Psoas muscle (tissue), 8 donors: ENCODE results near the gene NDUFA5. TPM values are rescaled to one million over a fixed set of nuclear protein-coding genes. Genes with fewer than 3 reads are reported as not detected.
A peak's percentile ranks its signal among the peaks of the same experiment; 100 is the strongest.

ENCODE experiments used
- ATAC-seq, 4 donors: fragments of 200-7000 bp; cut with Tn5 transposase; one replicate each; pipeline ENCODE4 v1.9.1; 2020; ENCODE audit warnings: moderate library complexity in 3 of 4, mild to moderate bottlenecking in 2 of 4
- DNase-seq, 2 donors: peaks; one replicate each; pipeline ENCODE4 v3.0.0-alpha.2; 2020
- H3K27ac ChIP-seq: fragments of 200-600 bp; one replicate; pipeline ENCODE4 v1.8.0; 2022
- H3K27me3 ChIP-seq, 3 donors: fragments of 200-600 bp in 1 of 3; one replicate each; pipeline versions ENCODE4 v1.6.1 to v1.8.0; 2013 to 2022; ENCODE audit warnings: low read length in 2 of 3, mild to moderate bottlenecking in 2 of 3, moderate library complexity in 1 of 3; ENCODE audit not compliant: insufficient read depth in 3 of 3
- H3K36me3 ChIP-seq, 2 donors: fragments of 200-600 bp in 1 of 2; one replicate each; pipeline versions ENCODE4 v1.6.1 to v1.8.0; 2013 to 2022; ENCODE audit warnings: low read depth in 1 of 2, mild to moderate bottlenecking in 1 of 2, moderate library complexity in 1 of 2; ENCODE audit not compliant: insufficient read depth in 1 of 2
- H3K4me1 ChIP-seq: fragments of 200-600 bp; one replicate; pipeline ENCODE4 v1.8.0; 2022
- H3K4me3 ChIP-seq: fragments of 200-600 bp; one replicate; pipeline ENCODE4 v1.8.0; 2022; ENCODE audit warnings: mild to moderate bottlenecking
- H3K9me3 ChIP-seq: fragments of 200-600 bp; one replicate; pipeline ENCODE4 v1.8.0; 2022
- WGBS, 3 donors: extraction: QIAGEN DNeasy Blood & Tissue Kit; methylation state at CpG; one replicate each; pipeline versions ENCODE4 v1.1.6 to v1.1.7; 2013; 5-methylcytosine and 5-hydroxymethylcytosine counted together
- intact Hi-C, 2 donors: fragments of 100-400 bp; cut with DNase I; formaldehyde crosslinking; loops; one replicate each; pipeline versions ENCODE4 v1.11.0 to v1.14.2; 2022
- polyA plus RNA-seq, 3 donors: library from polyadenylated mRNA; stranded (reverse); fragments of 200-250 nt; gene quantifications; one replicate each; pipeline ENCODE4 v1.2.3, GENCODE V29; 2013
- total RNA-seq, 4 donors: library from RNA; stranded (reverse); fragmentation: NEBNext Ultra II Directional in 2 of 4; extraction: Animal tissue kit (Norgen Biotek cat#: 25700) in 2 of 4; gene quantifications; one replicate each; pipeline versions ENCODE4 v1.2.1 to v1.2.4, GENCODE V29; 2021 to 2023
- TF ChIP-seq, protein P1 (sequence below): fragments of 200-600 bp; IDR thresholded peaks from one replicate; pipeline ENCODE4 v1.8.0; 2022; ENCODE audit warnings: antibody characterized with exemption
- donor health status: healthy with polysubstance abuse.
- donor health status: DM: no; HTN: no; CAD: no; lungs with moderate emphysema.
- donor health status: Bipolar disorder and iron deficiency.
- donor health status: healthy.
- donor health status: DM: yes; HTN: yes; CAD: no.
- donor health status: DM: no; HTN: no; CAD: no.
- donor health status: DM: no; HTN: no; CAD: no.
- donor health status: DM: yes; HTN: yes; CAD: no.

The NDUFA5 gene
- total and polyA plus RNA-seq, 7 donors: 99.2 to 234 (median 183) TPM

DNA sequence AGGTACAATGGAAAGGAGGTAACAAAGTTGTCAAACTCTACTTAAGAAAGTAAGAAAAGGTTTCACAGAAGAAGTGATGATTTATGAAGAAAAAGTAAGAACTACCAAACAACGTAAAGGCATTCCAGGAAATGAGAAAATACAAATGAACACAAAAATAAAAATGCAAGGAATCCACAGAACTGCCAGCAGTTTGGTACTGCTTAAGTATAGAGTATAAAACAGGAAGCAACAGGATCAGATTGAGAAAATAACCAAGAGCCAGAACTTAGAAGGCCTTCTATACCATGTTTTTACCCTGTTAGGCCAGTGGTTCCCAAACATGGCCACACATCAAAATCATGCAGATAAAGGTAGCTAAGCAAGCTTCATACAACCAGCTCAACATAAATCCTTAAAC is 9.2 kb downstream of the NDUFA5 start:
- Histone ChIP-seq H3K27ac (no peak overlapping the region), H3K9me3 (no peaks in the 10 kb centered on the region), H3K27me3 (no peaks in the 10 kb centered on the region), H3K4me1 (peaks cover 22% of the 10 kb centered on the region), H3K36me3 (peaks cover 2 to 49% of the 10 kb centered on the region in 2 donors), H3K4me3 (no peak overlapping the region)
- DNase-seq (no peak), ATAC-seq (no peak)
- 79 to 86% (median 83%) methylated on average over 1 of the region's 1 CpG for WGBS, 3 donors
- TF ChIP-seq, protein P1, sequence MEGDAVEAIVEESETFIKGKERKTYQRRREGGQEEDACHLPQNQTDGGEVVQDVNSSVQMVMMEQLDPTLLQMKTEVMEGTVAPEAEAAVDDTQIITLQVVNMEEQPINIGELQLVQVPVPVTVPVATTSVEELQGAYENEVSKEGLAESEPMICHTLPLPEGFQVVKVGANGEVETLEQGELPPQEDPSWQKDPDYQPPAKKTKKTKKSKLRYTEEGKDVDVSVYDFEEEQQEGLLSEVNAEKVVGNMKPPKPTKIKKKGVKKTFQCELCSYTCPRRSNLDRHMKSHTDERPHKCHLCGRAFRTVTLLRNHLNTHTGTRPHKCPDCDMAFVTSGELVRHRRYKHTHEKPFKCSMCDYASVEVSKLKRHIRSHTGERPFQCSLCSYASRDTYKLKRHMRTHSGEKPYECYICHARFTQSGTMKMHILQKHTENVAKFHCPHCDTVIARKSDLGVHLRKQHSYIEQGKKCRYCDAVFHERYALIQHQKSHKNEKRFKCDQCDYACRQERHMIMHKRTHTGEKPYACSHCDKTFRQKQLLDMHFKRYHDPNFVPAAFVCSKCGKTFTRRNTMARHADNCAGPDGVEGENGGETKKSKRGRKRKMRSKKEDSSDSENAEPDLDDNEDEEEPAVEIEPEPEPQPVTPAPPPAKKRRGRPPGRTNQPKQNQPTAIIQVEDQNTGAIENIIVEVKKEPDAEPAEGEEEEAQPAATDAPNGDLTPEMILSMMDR: no peak
- intact Hi-C loops: no loop called here

DNA sequence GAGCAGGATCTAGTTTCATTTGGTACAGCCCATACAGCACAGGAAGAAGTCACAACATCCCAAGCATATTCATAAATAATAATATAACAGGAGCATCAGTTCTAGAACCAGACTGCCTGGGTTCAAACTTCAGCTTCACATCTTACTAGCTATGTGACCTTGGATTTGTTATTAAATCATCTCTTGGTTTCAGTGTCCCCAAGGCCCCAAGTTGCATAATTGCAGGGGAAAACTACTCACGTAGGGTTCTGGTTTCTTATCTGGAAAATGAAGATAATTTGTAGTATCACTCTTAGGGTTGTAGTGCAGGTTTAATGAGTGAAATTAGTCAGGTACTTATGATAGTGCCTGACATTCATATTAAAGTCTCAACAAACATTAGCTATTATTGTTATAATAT is 17.7 kb downstream of the NDUFA5 start:
- no peak for ATAC-seq
- no peak for DNase-seq
- peaks cover 0 to 9% of the 10 kb centered on the region in 2 donors for H3K36me3 ChIP-seq
- no peak overlapping the region for H3K4me3 ChIP-seq
- intact Hi-C loops: loop anchor here in 1 of 2 donors (5.0 kb wide), 1 partner anchor 48 kb away; no protein-coding TSS in a partner anchor
- TF ChIP-seq, protein P1: no peak
- H3K4me1 ChIP-seq: peaks cover 9% of the 10 kb centered on the region
- H3K27ac ChIP-seq: no peak overlapping the region
- 54 to 66% (median 65%) methylated on average over 1 of the region's 1 CpG for WGBS, 3 donors
- no peaks in the 10 kb centered on the region for H3K27me3 ChIP-seq
- no peaks in the 10 kb centered on the region for H3K9me3 ChIP-seq

DNA sequence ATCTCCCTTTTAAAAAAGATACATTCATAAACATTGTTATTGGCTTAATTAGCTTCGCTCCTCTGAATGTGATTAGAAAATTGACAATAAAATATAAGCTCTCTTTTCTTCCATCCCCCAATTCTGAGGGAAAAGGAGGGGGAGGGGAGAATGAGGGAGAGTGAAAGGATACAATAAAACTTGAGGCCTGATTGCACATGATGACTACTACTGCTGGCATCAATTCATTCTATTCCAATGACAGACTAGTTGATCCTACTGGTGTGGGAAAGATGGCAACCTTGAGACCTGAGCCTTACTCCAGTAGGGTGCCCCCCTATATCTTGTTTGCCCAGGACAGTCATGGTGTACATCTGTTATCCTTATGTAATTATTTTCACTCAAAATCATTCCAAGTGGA is 18.7 kb downstream of the NDUFA5 start:
- no peak for ATAC-seq
- peaks cover 0 to 9% of the 10 kb centered on the region in 2 donors for H3K36me3 ChIP-seq
- H3K4me1 ChIP-seq: peaks cover 9% of the 10 kb centered on the region
- H3K4me3 ChIP-seq: no peak overlapping the region
- H3K27me3 ChIP-seq: no peaks in the 10 kb centered on the region
- DNase-seq: no peak
- intact Hi-C loops: loop anchor here in 1 of 2 donors (5.0 kb wide), 1 partner anchor 47 kb away; no protein-coding TSS in a partner anchor
- peak overlapping the region; percentile 60 for H3K27ac ChIP-seq
- WGBS, 3 donors: 93 to 100% (median 96%) methylated on average over 1 of the region's 1 CpG
- TF ChIP-seq, protein P1: no peak
- H3K9me3 ChIP-seq: no peaks in the 10 kb centered on the region

DNA sequence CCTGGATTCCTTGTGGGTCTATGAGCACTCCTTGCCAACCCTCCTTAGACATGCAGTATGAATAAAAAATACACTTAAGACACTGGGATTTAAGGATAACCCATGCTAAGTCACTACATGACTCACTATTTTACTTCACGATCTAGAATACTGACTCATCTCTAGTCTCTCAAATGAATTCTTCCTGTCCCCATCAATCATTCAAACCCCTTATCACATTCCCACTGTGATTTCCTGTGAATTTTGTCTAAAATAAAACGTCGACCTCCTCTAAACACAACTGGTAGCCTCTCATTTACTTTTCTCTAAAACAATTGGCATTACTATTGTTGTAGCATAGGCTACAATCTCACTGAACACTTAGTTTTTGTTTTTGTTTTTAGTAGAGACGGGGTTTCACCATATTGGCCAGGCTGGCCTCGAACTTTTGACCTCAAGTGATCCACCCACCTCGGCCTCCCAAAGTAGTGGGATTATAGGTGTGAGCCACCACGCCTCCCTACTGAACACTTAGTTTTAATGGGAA is 19.4 kb downstream of the NDUFA5 start:
- ATAC-seq (no peak), DNase-seq (no peak)

More for the DNA sequence above, 19.4 kb downstream of the NDUFA5 start:
- TF ChIP-seq, protein P1: no peak
- peaks cover 0 to 7% of the 10 kb centered on the region in 2 donors for H3K36me3 ChIP-seq
- peaks cover 9% of the 10 kb centered on the region for H3K4me1 ChIP-seq
- no peaks in the 10 kb centered on the region for H3K9me3 ChIP-seq
- no peaks in the 10 kb centered on the region for H3K27me3 ChIP-seq
- no peak overlapping the region for H3K4me3 ChIP-seq
- intact Hi-C loops: loop anchor here in 1 of 2 donors (5.0 kb wide), 1 partner anchor 46 kb away; no protein-coding TSS in a partner anchor
- peak overlapping the region; percentile 60 for H3K27ac ChIP-seq
- WGBS, 3 donors: 62 to 72% (median 66%) methylated on average over 7 of the region's 7 CpGs
